Caki2 (cell line): ENCODE measurements around the gene CHM. TPM values are rescaled to one million over a fixed set of nuclear protein-coding genes. Genes with fewer than 3 reads are reported as not detected.
"Not testable (repeated sequence)": the region's sequence is repeated elsewhere in the genome, so short reads cannot be mapped to it uniquely, and the experiment has no call there.

ENCODE experiments used
- DNase-seq: peaks from one replicate; pipeline ENCODE4 v3.0.0-alpha.2; 2015; ENCODE audit warnings: low read depth
- in situ Hi-C: cut with HindIII; loops from 2 replicates; pipeline ENCODE4 v1.10.0; 2016; ENCODE audit warnings: low sequenced_read_pairs, low pct_unique_long_range_greater_than_20kb, mixed read lengths
- total RNA-seq: library from RNA; depleted of rRNA; stranded (reverse); fragments of >200 nt; shearing (Covaris generic); gene quantifications from 2 replicates; pipeline ENCODE4 v1.2.3, GENCODE V29; 2014; ENCODE audit warnings: low replicate concordance

The CHM gene
- total RNA-seq, 1 experiment from 2014 or later: 8.8 TPM

GRCh38 chrX:86002076-86002896 is 45.1 kb downstream of the CHM start:
- DNase-seq: peak; percentile 75
- in situ Hi-C loops: no loop called here

- in situ Hi-C loops: no loop called here
- DNase-seq: no peak
These were observed 48.4 kb downstream of the CHM start for GRCh38 chrX:85998954-85999353.

DNA sequence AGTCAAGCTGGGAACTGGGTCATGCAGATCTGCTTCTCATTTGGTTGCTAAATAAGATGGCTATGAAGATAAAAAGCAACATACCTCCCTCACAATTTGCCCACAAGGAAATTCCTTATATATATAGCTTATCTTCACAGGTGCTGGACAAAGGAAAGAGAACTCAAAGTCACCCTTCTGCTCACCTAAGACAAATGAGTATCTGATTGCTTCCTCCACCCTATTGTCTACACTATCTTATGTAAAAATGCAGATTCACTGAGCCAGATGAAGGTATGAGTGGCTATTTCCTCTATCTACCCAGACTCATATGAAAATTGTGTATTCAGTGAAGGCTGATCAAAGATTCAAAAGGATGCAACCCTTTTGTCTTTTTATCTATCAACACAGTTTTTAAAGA is 50.8 kb downstream of the CHM start:
- no peak for DNase-seq
- in situ Hi-C loops: no loop called here

- DNase-seq: no peak
- in situ Hi-C loops: no loop called here
These were observed 51.7 kb downstream of the CHM start for GRCh38 chrX:85995641-85996040.

DNA sequence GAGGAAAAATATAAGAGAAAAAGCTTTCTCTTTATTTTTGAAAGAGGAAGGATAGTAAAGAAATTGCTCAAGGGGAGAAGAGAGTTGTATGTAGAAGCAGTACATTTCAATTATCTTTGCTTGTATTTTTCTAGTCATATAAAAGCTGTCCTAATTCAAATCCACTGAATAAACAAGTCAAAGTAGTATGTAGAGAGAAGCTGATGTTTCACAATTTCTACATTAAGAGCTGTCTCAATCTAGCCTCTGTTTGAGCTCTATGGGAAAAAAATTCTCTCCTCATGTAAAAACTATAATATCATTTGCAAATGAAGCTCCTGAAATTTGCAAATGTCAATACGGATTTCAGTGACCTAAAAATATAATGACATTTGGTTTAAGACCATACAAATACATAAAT is 52.6 kb downstream of the CHM start:
- no peak for DNase-seq
- in situ Hi-C loops: no loop called here

DNA sequence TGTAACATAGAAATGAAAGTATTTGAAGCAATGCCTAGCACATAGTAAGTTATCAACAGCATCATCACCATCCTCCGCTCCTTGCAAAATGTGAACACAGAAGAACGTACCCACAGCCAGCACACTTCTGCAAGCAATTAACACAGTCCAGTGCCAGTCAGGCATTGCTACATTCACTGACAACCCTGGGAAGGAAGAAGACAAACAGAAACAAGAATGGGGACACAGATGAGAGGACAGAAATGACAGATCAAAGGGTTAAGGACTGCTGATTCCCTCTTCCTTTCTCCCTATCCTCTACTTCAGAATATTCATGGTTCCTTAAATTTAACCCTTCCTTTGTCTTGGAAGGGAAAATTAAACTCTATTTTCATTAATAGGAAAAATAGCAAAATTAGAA is 53.1 kb downstream of the CHM start:
- no peak for DNase-seq
- in situ Hi-C loops: no loop called here

DNA sequence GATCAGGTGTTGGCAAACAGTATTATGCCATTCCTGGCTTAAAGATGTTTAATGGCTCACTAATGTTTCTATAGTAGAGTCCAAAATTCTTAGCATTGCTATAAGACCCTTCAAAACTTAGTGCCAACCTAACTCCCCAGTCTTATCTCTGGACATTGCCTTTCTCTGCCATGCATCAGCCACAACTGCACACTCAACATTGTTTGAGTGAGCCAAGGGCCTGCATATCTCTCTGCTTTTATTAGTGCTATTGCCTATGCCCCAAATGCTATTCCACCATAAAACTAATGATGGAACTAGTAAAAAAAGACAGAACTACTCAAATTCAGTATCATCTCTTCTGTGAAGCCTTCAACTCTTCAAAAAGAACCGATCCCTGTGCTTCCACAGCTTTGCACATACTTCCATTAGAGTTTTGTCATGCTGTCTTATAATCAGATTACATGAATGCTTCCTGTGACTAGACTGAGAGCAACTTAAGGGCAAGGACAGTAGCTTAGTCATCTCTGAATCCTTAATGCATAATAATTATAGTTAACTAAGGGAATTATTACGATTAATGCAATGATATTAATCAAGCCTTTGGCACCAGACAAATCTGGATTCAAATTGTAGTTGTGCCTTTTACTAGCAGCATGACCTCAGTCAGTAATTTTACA is 53.7 kb downstream of the CHM start:
- in situ Hi-C loops: no loop called here
- DNase-seq: no peak

GRCh38 chrX:85992811-85993229 is 54.5 kb downstream of the CHM start:
- in situ Hi-C loops: no loop called here
- peak; percentile 41 for DNase-seq

DNA sequence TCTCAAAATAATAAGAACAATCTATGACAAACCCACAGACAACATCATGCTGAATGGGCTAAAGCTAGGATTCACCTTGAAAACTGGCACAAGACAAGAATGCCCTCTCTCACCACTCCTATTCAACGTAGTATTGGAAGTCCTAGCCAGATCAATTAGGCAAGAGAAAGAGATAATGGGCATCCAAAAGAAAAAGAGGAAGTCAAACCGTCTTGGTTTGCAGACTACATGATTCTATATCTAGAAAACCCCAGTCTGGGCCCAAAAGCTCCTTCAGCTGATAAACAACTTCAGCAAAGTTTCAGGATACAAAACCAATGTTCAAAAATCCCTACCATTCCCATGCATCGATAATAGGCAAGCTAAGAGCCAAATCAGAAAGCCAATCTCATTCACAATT is 59.0 kb downstream of the CHM start:
- no peak for DNase-seq
- in situ Hi-C loops: no loop called here

DNA sequence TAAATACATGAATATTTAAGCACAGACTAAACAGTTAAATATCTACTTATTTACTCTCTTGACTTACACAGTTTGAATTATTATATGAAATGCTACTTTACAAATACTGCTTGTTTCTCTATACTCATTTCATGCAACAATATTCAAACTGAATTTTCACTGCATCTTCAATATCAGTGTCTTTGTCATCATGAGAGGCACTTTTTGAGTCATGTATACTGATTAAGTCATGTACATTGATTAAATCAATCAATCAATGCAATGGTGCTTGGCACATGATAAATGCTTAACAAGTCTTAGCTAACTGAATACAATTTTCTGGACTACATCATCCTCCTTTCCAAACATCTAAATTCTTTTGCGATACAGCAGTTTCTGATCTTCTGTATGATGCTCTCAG is 67.1 kb downstream of the CHM start:
- in situ Hi-C loops: no loop called here
- DNase-seq: no peak

- in situ Hi-C loops: no loop called here
- no peak for DNase-seq
These were observed 70.1 kb downstream of the CHM start for GRCh38 chrX:85977218-85977617.

DNA sequence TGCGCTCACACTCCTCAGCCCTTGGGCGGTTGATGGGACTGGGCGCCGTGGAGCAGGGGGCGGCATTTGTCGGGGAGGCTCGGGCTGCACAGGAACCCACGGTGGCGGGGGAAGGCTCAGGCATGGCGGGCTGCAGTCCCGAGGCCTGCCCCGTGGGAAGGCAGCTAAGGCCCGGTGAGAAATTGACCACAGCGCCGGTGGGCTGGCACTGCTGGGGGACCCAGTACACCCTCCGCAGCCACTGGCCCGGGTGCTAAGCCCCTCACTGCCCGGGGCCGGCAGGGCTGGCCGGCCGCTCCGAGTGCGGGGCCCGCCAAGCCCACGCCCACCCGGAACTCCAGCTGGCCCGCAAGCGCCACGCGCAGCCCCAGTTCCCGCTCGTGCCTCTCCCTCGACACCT is 75.0 kb downstream of the CHM start:
- in situ Hi-C loops: not testable (repeated sequence)

GRCh38 chrX:85964744-85965143 is 82.6 kb downstream of the CHM start:
- DNase-seq: no peak
- in situ Hi-C loops: no loop called here

More for the DNA sequence above, 75.0 kb downstream of the CHM start:
- DNase-seq: not testable (repeated sequence)

GRCh38 chrX:85963736-85964135 is 83.6 kb downstream of the CHM start:
- peak; percentile 38 for DNase-seq
- in situ Hi-C loops: no loop called here

DNA sequence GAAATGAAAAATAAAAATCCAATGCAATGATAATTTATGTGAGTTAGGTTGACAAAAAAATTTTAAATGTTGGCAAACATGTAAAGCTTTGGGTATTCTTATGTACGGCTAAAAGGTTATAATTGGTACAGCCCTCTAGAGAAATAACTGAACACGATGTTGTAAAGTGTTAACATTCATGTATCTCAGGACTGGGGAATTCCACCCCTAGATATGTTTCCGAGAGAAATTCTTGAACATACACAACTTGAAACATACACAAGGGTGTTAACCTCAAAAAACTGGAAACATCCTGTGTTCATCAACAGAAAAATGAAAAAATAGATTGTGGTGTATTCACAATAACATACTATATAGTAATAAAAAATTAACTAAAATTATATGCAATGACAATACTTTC is 91.8 kb downstream of the CHM start:
- in situ Hi-C loops: no loop called here
- DNase-seq: no peak

DNA sequence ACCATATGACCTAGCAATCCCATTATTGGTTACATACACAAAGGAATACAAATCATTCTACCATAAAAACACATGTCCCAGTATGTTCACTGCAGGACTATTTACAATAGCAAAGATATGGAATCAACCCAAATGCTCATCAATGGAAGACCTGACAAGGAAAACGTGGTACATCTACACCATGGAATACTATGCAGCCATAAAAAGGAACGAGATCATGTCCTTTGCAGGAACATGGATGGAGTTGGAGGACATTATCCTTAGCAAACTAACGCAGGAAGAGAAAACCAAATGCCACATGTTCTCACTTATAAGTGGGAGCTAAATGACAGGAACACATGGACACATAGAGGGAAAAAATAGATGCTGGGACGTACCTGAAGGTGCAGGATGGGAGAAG is 102.6 kb downstream of the CHM start:
- in situ Hi-C loops, DNase-seq: not testable (repeated sequence)

GRCh38 chrX:85941275-85941674 is 106.1 kb downstream of the CHM start:
- in situ Hi-C loops: no loop called here
- DNase-seq: no peak

GRCh38 chrX:85939942-85940341 is 107.4 kb downstream of the CHM start:
- DNase-seq, in situ Hi-C loops: not testable (repeated sequence)

GRCh38 chrX:85934399-85934798 is 113.0 kb downstream of the CHM start:
- DNase-seq, in situ Hi-C loops: not testable (repeated sequence)

DNA sequence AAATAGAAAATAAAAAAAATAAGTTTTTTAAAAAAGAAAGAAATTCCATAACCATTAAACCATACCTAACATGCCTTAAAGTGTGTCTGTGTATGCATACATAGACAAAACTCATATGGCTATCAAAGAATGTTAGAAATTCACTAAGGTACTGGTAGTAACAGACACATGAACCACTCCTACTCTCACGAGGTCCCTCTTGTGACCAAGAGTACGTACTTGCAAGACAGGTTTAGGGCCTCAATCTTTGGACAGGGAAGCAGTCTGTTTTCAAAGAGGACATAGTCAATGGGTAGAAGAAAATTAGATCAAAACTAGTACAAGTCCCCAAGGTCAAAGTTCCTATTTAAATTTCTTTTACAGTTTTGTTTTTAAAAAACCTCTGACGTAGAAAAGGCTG is 117.3 kb downstream of the CHM start:
- in situ Hi-C loops: no loop called here
- no peak for DNase-seq
